BLaER1 treated with 17β-estradiol and CSF1 and Interleukin-3, amounts not matched to agents 10 nM and 100 nM (cell line): ENCODE measurements around the gene OSGIN1.

Experiments
- H3K27ac ChIP-seq, 11 experiments: shearing (Covaris generic); formaldehyde crosslinking; 2 replicates each; pipeline ENCODE4 v1.8.1; 2022
- H3K27me3 ChIP-seq, 11 experiments: shearing (Covaris generic); formaldehyde crosslinking; 2 replicates each; pipeline ENCODE4 v1.8.1; 2022
- H3K36me3 ChIP-seq, 11 experiments: shearing (Covaris generic); formaldehyde crosslinking; 2 replicates each; pipeline ENCODE4 v1.8.1; 2022
- H3K4me1 ChIP-seq, 10 experiments: shearing (Covaris generic); formaldehyde crosslinking; 2 replicates each; pipeline ENCODE4 v1.8.1; 2022
- H3K4me2 ChIP-seq, 11 experiments: shearing (Covaris generic); formaldehyde crosslinking; 2 replicates each; pipeline ENCODE4 v1.8.1; 2022
- H3K4me3 ChIP-seq, 10 experiments: shearing (Covaris generic); formaldehyde crosslinking; 2 replicates each; pipeline ENCODE4 v1.8.1; 2022
- H3K9ac ChIP-seq, 11 experiments: shearing (Covaris generic); formaldehyde crosslinking; 2 replicates each; pipeline ENCODE4 v1.8.1; 2022
- H3K9me3 ChIP-seq, 11 experiments: shearing (Covaris generic); formaldehyde crosslinking; replicated peaks in 1 of 11; 2 replicates each; pipeline ENCODE4 v1.8.1; 2022
- H4K20me1 ChIP-seq, 11 experiments: shearing (Covaris generic); formaldehyde crosslinking; 2 replicates each; pipeline ENCODE4 v1.8.1; 2022
- Cebpa-rat ChIP-seq, 11 experiments: shearing (Covaris generic); IDR thresholded peaks; 2 replicates each; pipeline ENCODE4 v1.8.1; 2022

Gene OSGIN1

DNA sequence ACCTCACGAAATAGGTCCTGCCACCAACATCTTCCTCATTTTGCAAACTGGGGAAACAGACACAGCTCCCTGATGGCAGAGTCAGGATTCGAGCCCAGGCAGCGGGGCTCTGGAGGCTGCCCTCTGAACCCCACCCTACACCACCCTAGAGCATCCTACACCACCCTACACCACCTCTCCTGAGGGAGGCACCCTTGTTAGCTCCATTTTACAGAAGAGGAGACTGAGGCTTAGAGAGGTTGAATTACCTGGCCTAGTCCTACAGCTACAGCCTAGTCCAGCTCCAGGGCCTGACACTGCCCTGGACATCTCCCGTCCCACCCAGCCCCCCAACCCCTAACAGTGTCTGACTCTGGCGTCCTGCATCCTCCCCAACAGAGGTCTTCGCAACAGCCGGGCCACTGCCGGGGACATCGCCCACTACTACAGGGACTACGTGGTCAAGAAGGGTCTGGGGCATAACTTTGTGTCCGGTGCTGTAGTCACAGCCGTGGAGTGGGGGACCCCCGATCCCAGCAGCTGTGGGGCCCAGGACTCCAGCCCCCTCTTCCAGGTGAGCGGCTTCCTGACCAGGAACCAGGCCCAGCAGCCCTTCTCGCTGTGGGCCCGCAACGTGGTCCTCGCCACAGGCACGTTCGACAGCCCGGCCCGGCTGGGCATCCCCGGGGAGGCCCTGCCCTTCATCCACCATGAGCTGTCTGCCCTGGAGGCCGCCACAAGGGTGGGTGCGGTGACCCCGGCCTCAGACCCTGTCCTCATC is 11.8 kb downstream of the OSGIN1 start:
- peaks cover 0 to 9% (median 0%) of the 10 kb centered on the region in 11 experiments; a peak in 3 of 22 replicates for H3K36me3 ChIP-seq
- no peak overlapping the region for H3K9ac ChIP-seq

DNA sequence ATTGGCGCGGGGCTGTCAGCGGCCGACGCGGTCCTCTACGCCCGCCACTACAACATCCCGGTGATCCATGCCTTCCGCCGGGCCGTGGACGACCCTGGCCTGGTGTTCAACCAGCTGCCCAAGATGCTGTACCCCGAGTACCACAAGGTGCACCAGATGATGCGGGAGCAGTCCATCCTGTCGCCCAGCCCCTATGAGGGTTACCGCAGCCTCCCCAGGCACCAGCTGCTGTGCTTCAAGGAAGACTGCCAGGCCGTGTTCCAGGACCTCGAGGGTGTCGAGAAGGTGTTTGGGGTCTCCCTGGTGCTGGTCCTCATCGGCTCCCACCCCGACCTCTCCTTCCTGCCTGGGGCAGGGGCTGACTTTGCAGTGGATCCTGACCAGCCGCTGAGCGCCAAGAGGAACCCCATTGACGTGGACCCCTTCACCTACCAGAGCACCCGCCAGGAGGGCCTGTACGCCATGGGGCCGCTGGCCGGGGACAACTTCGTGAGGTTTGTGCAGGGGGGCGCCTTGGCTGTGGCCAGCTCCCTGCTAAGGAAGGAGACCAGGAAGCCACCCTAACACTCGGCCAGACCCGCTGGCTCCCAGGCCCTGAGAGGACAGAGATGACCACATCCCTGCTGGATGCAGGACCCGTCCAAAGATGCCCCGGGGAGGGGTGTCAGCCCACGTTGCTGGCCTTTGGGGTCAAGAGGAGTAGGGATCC is 12.6 kb downstream of the OSGIN1 start:
- H3K4me1 ChIP-seq = peaks cover 0 to 3% (median 0%) of the 10 kb centered on the region in 10 experiments; a peak in 6 of 20 replicates
- TF ChIP-seq Cebpa-rat (IDR thresholded peaks at IDR 0.05) = no peak

More for the DNA sequence above, 11.8 kb downstream of the OSGIN1 start:
- Histone ChIP-seq H3K4me2 (no peak overlapping the region), H3K4me3 (no peak overlapping the region), H3K4me1 (peaks cover 0 to 10% (median 0%) of the 10 kb centered on the region in 10 experiments; a peak in 8 of 20 replicates), H3K27me3 (peaks cover 12 to 22% (median 18%) of the 10 kb centered on the region in 11 experiments), H3K27ac (no peak overlapping the region), H3K9me3 (no peaks in the 10 kb centered on the region), H4K20me1 (no peaks in the 10 kb centered on the region)
- no peak for TF ChIP-seq Cebpa-rat (IDR thresholded peaks at IDR 0.05)

DNA sequence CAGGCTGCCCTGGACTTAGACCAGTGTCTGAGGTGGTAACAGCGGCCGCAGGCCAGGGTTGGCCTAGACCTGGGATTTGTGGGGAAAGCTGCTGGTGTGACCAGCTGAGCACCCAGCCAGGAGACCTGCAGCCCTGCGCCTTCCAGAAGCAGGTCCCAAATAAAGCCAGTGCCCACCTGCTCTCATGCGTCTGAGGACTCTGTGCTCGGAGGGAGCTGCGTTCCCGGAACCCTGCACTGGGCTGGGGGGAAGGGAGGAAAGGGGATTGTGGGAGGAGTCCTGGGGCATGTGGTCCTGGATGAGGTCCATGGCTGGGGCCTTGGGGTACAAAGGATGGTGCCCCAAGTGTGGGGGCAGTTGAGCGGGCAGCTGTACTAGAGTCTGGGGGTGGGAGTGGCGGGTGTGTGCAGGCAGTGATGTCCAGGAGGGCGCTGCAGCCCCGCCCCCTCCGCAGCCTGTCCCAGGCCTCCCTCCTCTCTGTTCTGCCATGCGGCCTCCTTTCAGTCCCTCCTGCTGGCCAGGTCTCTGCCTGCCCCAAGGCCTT is 13.2 kb downstream of the OSGIN1 start:
- Histone ChIP-seq H3K4me1 (no peaks in the 10 kb centered on the region), H4K20me1 (peaks cover 0 to 7% (median 0%) of the 10 kb centered on the region in 11 experiments; a peak in 4 of 22 replicates), H3K9me3 (no peaks in the 10 kb centered on the region)

More for the DNA sequence above, 12.6 kb downstream of the OSGIN1 start:
- Histone ChIP-seq H3K27ac (no peak overlapping the region), H3K27me3 (peaks cover 14 to 30% (median 24%) of the 10 kb centered on the region in 11 experiments), H4K20me1 (peaks cover 0 to under 1% (median 0%) of the 10 kb centered on the region in 11 experiments; a peak in 1 of 22 replicates), H3K9me3 (no peaks in the 10 kb centered on the region), H3K36me3 (peaks cover 0 to 8% (median 0%) of the 10 kb centered on the region in 11 experiments; a peak in 3 of 22 replicates), H3K9ac (no peak overlapping the region), H3K4me3 (no peak overlapping the region), H3K4me2 (no peak overlapping the region)

GRCh38 chr16:83967091-83967490 is 14.1 kb downstream of the OSGIN1 start:
- Histone ChIP-seq H3K27ac (no peak overlapping the region), H3K4me3 (no peak overlapping the region), H3K4me1 (no peaks in the 10 kb centered on the region; a peak in 1 of 20 replicates), H4K20me1 (peaks cover 0 to 12% (median 0%) of the 10 kb centered on the region in 11 experiments; a peak in 4 of 22 replicates), H3K9ac (no peak overlapping the region), H3K9me3 (no peaks in the 10 kb centered on the region), H3K27me3 (peaks cover 14 to 37% (median 24%) of the 10 kb centered on the region in 11 experiments), H3K36me3 (peaks cover 0 to 5% (median 0%) of the 10 kb centered on the region in 11 experiments; a peak in 2 of 22 replicates), H3K4me2 (no peak overlapping the region)
- no peak for TF ChIP-seq Cebpa-rat (IDR thresholded peaks at IDR 0.05)

More for the DNA sequence above, 13.2 kb downstream of the OSGIN1 start:
- TF ChIP-seq Cebpa-rat (IDR thresholded peaks at IDR 0.05) = no peak
- Histone ChIP-seq H3K4me2 (no peak overlapping the region), H3K27ac (no peak overlapping the region), H3K9ac (no peak overlapping the region), H3K4me3 (no peak overlapping the region), H3K27me3 (peaks cover 14 to 32% (median 24%) of the 10 kb centered on the region in 11 experiments), H3K36me3 (peaks cover 0 to 5% (median 0%) of the 10 kb centered on the region in 11 experiments; a peak in 3 of 22 replicates)

DNA sequence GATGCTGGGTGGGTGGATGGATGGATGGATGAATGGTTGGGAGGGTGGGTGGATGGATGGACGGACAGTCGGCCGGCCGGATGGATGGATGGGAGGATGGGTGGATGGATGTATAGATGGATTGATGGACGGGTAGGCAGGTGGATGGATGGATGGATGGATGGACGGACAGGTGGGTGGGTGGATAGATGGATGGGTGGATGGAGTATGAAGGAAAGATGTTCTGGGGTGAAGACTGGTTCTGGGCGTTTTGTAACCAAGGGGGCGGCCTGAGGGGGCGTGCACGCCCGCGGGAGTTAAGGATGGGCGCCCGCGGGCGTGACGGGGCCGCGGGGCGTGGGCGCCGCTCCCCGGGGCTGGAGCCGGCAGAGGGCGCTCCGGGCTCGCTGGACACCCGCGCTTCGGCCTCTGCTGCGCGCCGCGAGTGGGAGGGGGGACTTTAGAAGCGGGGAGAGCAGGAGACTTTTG is 14.8 kb downstream of the OSGIN1 start, which contains the start of gene NECAB2:
Gene NECAB2, plus strand, starts transcription at position 407 of the 468 bp plus-strand sequence. CDS start 405 bp downstream, outside the sequence.
- H3K9ac ChIP-seq = no peak within 1 kb of the TSS
- peaks cover 14 to 37% (median 24%) of the 10 kb centered on the region in 11 experiments for H3K27me3 ChIP-seq
- H3K4me3 ChIP-seq = no peak within 1 kb of the TSS
- H3K4me2 ChIP-seq = no peak within 1 kb of the TSS
- no peaks in the 10 kb centered on the region; a peak in 1 of 20 replicates for H3K4me1 ChIP-seq
- H3K9me3 ChIP-seq = no peaks in the 10 kb centered on the region
- peaks cover 0 to 14% (median 0%) of the 10 kb centered on the region in 11 experiments; a peak in 5 of 22 replicates for H4K20me1 ChIP-seq
- TF ChIP-seq Cebpa-rat (IDR thresholded peaks at IDR 0.05) = no peak
- H3K36me3 ChIP-seq = peaks cover 0 to 5% (median 0%) of the 10 kb centered on the region in 11 experiments; a peak in 2 of 22 replicates
- H3K27ac ChIP-seq = no peak within 1 kb of the TSS

GRCh38 chr16:83968306-83968851 is 15.3 kb downstream of the OSGIN1 start:
- Histone ChIP-seq H3K27ac (no peak overlapping the region), H3K4me3 (no peak overlapping the region), H4K20me1 (peaks cover 0 to 18% (median 0%) of the 10 kb centered on the region in 11 experiments; a peak in 5 of 22 replicates), H3K4me2 (no peak overlapping the region), H3K9me3 (no peaks in the 10 kb centered on the region), H3K4me1 (no peaks in the 10 kb centered on the region; a peak in 1 of 20 replicates), H3K36me3 (peaks cover 0 to 5% (median 0%) of the 10 kb centered on the region in 11 experiments; a peak in 2 of 22 replicates), H3K27me3 (peaks cover 14 to 37% (median 24%) of the 10 kb centered on the region in 11 experiments), H3K9ac (no peak overlapping the region)
- no peak for TF ChIP-seq Cebpa-rat (IDR thresholded peaks at IDR 0.05)

DNA sequence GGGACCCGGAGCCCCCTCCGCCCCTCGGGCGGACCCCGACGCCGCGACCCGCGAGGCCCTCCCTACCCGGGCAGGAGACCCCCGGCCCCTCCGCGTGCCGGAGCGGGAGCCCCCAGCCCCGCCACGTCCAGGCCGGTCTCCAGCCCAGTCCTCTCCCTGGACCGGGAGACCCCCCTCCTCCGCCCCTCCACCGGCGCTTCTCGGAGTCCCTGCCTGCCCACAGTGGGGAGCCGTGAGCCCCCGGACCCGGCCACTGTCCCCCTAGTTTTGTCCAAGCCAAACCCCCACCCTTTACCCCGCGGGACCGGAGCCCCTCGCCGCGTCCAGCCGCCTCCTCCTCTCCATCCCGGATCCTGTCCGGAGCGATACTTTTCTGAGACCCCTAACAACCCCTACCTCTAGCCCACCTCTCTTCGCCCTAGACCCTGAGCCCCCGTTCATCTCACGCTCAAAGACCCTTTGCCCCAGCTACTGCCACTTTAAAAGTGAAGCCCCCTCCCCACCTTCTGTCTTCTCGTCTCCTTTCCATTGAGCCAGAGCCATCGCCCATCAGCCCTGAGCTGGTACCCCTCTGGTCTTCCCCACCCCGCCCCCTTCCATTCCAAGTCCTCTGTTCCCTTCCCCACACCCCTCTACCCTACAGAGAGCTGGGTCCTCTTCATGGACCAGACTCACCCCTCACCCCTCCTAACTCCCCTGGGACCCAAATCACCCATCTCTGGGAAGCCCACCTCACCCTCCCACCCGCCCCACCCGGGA is 16.0 kb downstream of the OSGIN1 start:
- Histone ChIP-seq H3K27ac (no peak overlapping the region), H3K4me2 (no peak overlapping the region), H3K4me1 (peaks cover 0 to 5% (median 0%) of the 10 kb centered on the region in 10 experiments; a peak in 6 of 20 replicates), H3K27me3 (peaks cover 14 to 37% (median 24%) of the 10 kb centered on the region in 11 experiments), H3K9ac (no peak overlapping the region), H3K36me3 (no peaks in the 10 kb centered on the region; a peak in 1 of 22 replicates), H3K9me3 (no peaks in the 10 kb centered on the region), H3K4me3 (no peak overlapping the region), H4K20me1 (peaks cover 0 to 25% (median 0%) of the 10 kb centered on the region in 11 experiments; a peak in 6 of 22 replicates)
- TF ChIP-seq Cebpa-rat (IDR thresholded peaks at IDR 0.05) = no peak
